GM12878 (cell line): Measurements from ENCODE around the gene CDK11A. TPM values are rescaled to one million over a fixed set of nuclear protein-coding genes. Genes with fewer than 3 reads are reported as not detected.
"Not testable (repeated sequence)": the region's sequence is repeated elsewhere in the genome, so short reads cannot be mapped to it uniquely, and the experiment has no call there.

Experiments
- ATAC-seq: fragments of 200-7000 bp; cut with Tn5 transposase; 3 replicates; pipeline ENCODE4 v1.9.1; 2020; ENCODE audit warnings: mild to moderate bottlenecking, moderate library complexity
- BruUV-seq: library from RNA; stranded (reverse); fragments of 400-500 nt; replicated peaks from 2 replicates; lab custom pipeline; 2021; lab: Mats Ljungman, UMichigan
- CTCF ChIA-PET: fragments of 300-600 bp; sonication (Branson Sonifier 250); formaldehyde crosslinking; extraction: SDS; loops from one replicate; lab custom pipeline; 2021; ENCODE audit warnings: inconsistent platforms; lab: Yijun Ruan, JAX
- POLR2A ChIA-PET: fragments of 350-600 bp; formaldehyde crosslinking; extraction: SDS; loops from one replicate; lab custom pipeline; 2021; ENCODE audit warnings: inconsistent platforms; lab: Charles Lee
- RAD21 ChIA-PET: fragments of 300-600 bp; sonication (Branson Sonifier 250); formaldehyde crosslinking; loops from one replicate; lab custom pipeline; 2023; ENCODE audit warnings: antibody characterized with exemption; ENCODE audit not compliant: unreplicated experiment; lab: Charles Lee
- SMC1A ChIA-PET: fragments of 300-600 bp; sonication (Branson Sonifier 250); formaldehyde crosslinking; loops from one replicate; lab custom pipeline; 2023; ENCODE audit not compliant: unreplicated experiment, uncharacterized antibody; lab: Charles Lee
- DNase-seq: peaks from one replicate; pipeline ENCODE4 v3.0.0-alpha.2; 2011; ENCODE audit warnings: low read depth, low spot score
- FAIRE-seq: peaks from 3 replicates; lab custom pipeline; 2011; peaks lifted over from hg19 to GRCh38; lab: Jason Lieb, UNC
- H2AFZ ChIP-seq: 2 replicates; pipeline ENCODE4 v1.6.0; 2011; ENCODE audit warnings: low read depth, low read length, control low read depth; ENCODE audit not compliant: control insufficient read depth
- H3K27ac ChIP-seq: 2 replicates; pipeline ENCODE4 v1.5.1; 2011; ENCODE audit warnings: control low read depth; ENCODE audit not compliant: control insufficient read depth, insufficient read depth
- H3K27me3 ChIP-seq, 2 experiments: replicated peaks in 1 of 2; 2 replicates each; pipeline versions ENCODE4 v1.6.0 to v1.6.1; 2011; ENCODE audit warnings: low read length in 1 of 2; ENCODE audit not compliant: control insufficient read depth in 2 of 2, insufficient read depth in 2 of 2
- H3K36me3 ChIP-seq, 2 experiments: 2 replicates each; pipeline ENCODE4 v1.5.1; 2011; ENCODE audit warnings: low read length in 1 of 2; ENCODE audit not compliant: control insufficient read depth in 2 of 2, insufficient read depth in 2 of 2
- H3K4me1 ChIP-seq: 2 replicates; pipeline ENCODE4 v1.6.1; 2011; ENCODE audit warnings: mild to moderate bottlenecking, low read length, moderate library complexity, mixed read lengths; ENCODE audit not compliant: control insufficient read depth, insufficient read depth
- H3K4me2 ChIP-seq: 2 replicates; pipeline ENCODE4 v1.6.0; 2011; ENCODE audit warnings: control low read depth; ENCODE audit not compliant: control insufficient read depth, insufficient read depth
- H3K4me3 ChIP-seq: fragments of 200-600 bp; sonication (generic); 2 replicates; pipeline ENCODE4 v1.5.1; 2016
- H3K79me2 ChIP-seq: 2 replicates; pipeline ENCODE4 v1.6.0; 2011; ENCODE audit warnings: low read length; ENCODE audit not compliant: control insufficient read depth, insufficient read depth
- H3K9ac ChIP-seq: 2 replicates; pipeline ENCODE4 v1.8.0; 2011; ENCODE audit warnings: low read length, control low read depth, mixed read lengths; ENCODE audit not compliant: control insufficient read depth, insufficient read depth
- H3K9me3 ChIP-seq: replicated peaks from 3 replicates; pipeline ENCODE4 v1.5.1; 2011; ENCODE audit warnings: mild to moderate bottlenecking, low read length; ENCODE audit not compliant: control insufficient read depth, insufficient read depth
- H4K20me1 ChIP-seq: 2 replicates; pipeline ENCODE4 v1.6.0; 2011; ENCODE audit not compliant: control insufficient read depth, insufficient read depth
- BCLAF1 ChIP-seq: fragments of 450-650 bp; IDR thresholded peaks from 2 replicates; pipeline ENCODE4 v1.6.1; 2017; ENCODE audit warnings: antibody characterized with exemption, mild to moderate bottlenecking, moderate library complexity
- CREB1 ChIP-seq: IDR thresholded peaks from 2 replicates; pipeline ENCODE4 v1.6.1; 2012; ENCODE audit warnings: low read depth, mild to moderate bottlenecking, inconsistent platforms
- HCFC1 ChIP-seq: fragments of 150-350 bp; IDR thresholded peaks from 2 replicates; pipeline ENCODE4 v1.6.1; 2014; ENCODE audit warnings: low read length
- POLR2A ChIP-seq: IDR thresholded peaks from 2 replicates; pipeline ENCODE4 v1.6.1; 2011; ENCODE audit warnings: low read depth, mild to moderate bottlenecking, low read length
- SREBF2 ChIP-seq: IDR thresholded peaks from 2 replicates; pipeline ENCODE4 v1.6.1; 2012; ENCODE audit warnings: mild to moderate bottlenecking, low read length
- TAF1 ChIP-seq: IDR thresholded peaks from 2 replicates; pipeline ENCODE4 v1.6.1; 2011; ENCODE audit warnings: mild to moderate bottlenecking, low read depth, low read length, borderline replicate concordance
- ZNF24 ChIP-seq: fragments of 450-650 bp; IDR thresholded peaks from 2 replicates; pipeline ENCODE4 v1.6.1; 2017; ENCODE audit warnings: antibody characterized with exemption, mild to moderate bottlenecking
- WGBS: methylation state at CpG from one replicate; pipeline ENCODE4 v1.1.6; 2016; ENCODE audit warnings: low lambda C conversion rate; ENCODE audit not compliant: insufficient replicate concordance, insufficient coverage; ENCODE audit errors: missing lambda C conversion rate; 5-methylcytosine and 5-hydroxymethylcytosine counted together
- in situ Hi-C: fragments of 300-500 bp; cut with MboI; formaldehyde crosslinking; loops from 9 replicates; pipeline ENCODE4 v1.14.3; 2018; ENCODE audit warnings: mixed read lengths
- intact Hi-C: fragments of 100-400 bp; cut with micrococcal nuclease; formaldehyde crosslinking; loops from one replicate; pipeline ENCODE4 v1.14.2; 2022; ENCODE audit not compliant: unreplicated experiment
- polyA plus RNA-seq, 11 experiments: library from polyadenylated mRNA; depleted of rRNA in 4 of 11; unstranded in 6 of 11; stranded (reverse) in 5 of 11; fragments of >200 nt; fragmentation: Nextera tagmentation in 4 of 11; fragmentation: Illumina TruSeq in 1 of 11; extraction: Ambion mirVana in 4 of 11; extraction: Trizol in 1 of 11; gene quantifications; 1 replicate in 1 of 11; 2 replicates in 10 of 11; pipeline versions ENCODE4 v1.2.1 to v1.2.3, GENCODE V29; 2011 to 2016; ENCODE audit warnings: inconsistent platforms in 2 of 11, missing spikeins in 2 of 11, low read depth in 1 of 11
- total RNA-seq, 4 experiments: library from RNA; depleted of rRNA in 3 of 4; stranded (reverse); fragments of >200 nt in 3 of 4; fragmentation: Illumina TruSeq in 1 of 4; extraction: Trizol in 1 of 4; gene quantifications; 2 replicates each; pipeline versions ENCODE4 v1.2.1 to v1.2.3, GENCODE V29; 2013 to 2021

The CDK11A gene
- total and polyA plus RNA-seq, 10 of the 15 experiments (the other 5 are each of a cell fraction or from before 2014, with no cell fraction given), result 5.1 to 46.0 (median 25.9) TPM

GRCh38 chr1:1692714-1693647, 31.2 kb downstream of the CDK11A start, which contains the start of gene SLC35E2B (continued):
- TF ChIP-seq BCLAF1, result peak; percentile 88
- TF ChIP-seq POLR2A, result 0 out of 2 replicates have a peak, but pooled peaks have one; percentile 29
- TF ChIP-seq HCFC1, result 0 out of 2 replicates have a peak, but pooled peaks have one; percentile 20
- peak; percentile 33; the same call in 1 of the 2 replicates for TF ChIP-seq CREB1

- H2AFZ ChIP-seq, H3K4me1 ChIP-seq, FAIRE-seq, intact Hi-C loops: not testable (repeated sequence)
- TF ChIP-seq ZNF24, result peak; percentile 71
- TF ChIP-seq TAF1, result 0 out of 2 replicates have a peak, but pooled peaks have one; percentile 18
- TF ChIP-seq SREBF2, result peak; percentile 55
- 0 out of 2 replicates have a peak, but pooled peaks have one; percentile 22 for TF ChIP-seq POLR2A
- TF ChIP-seq, all 136 proteins: peak for 4; not testable (repeated sequence) for 132
- CTCF ChIA-PET, H3K27me3 ChIP-seq, POLR2A ChIA-PET, DNase-seq, H3K4me2 ChIP-seq, H3K36me3 ChIP-seq, BruUV-seq, SMC1A ChIA-PET, RAD21 ChIA-PET, H3K79me2 ChIP-seq, in situ Hi-C loops, H3K9me3 ChIP-seq, H4K20me1 ChIP-seq: not testable (repeated sequence)
- 1% methylated on average over 30 of the region's 45 CpGs for WGBS
- ATAC-seq, result peak; percentile 84
- peak overlapping the region; percentile 67; the same call in 1 of the 2 replicates for H3K9ac ChIP-seq
- H3K27ac ChIP-seq, result peak overlapping the region; percentile 78
- H3K4me3 ChIP-seq, result peak overlapping the region; percentile 60
Measured at GRCh38 chr1:1692324-1692713, 31.8 kb downstream of the CDK11A start.

GRCh38 chr1:1691443-1691842, 32.7 kb downstream of the CDK11A start:
- 0 out of 2 replicates have a peak overlapping the region, but pooled peaks have one; percentile 33 for H3K4me2 ChIP-seq
- RAD21 ChIA-PET, intact Hi-C loops, FAIRE-seq, DNase-seq, BruUV-seq, H2AFZ ChIP-seq, H3K9me3 ChIP-seq, in situ Hi-C loops, SMC1A ChIA-PET, CTCF ChIA-PET, H3K4me1 ChIP-seq, H3K27me3 ChIP-seq, POLR2A ChIA-PET, H3K9ac ChIP-seq, H4K20me1 ChIP-seq, H3K36me3 ChIP-seq: not testable (repeated sequence)
- peak overlapping the region; percentile 47; the same call in 1 of the 2 replicates for H3K4me3 ChIP-seq
- ATAC-seq, result peak; percentile 15
- H3K79me2 ChIP-seq, result peaks cover 11% of the 10 kb centered on the region
- peak overlapping the region; percentile 39; the same call in 1 of the 2 replicates for H3K27ac ChIP-seq
- WGBS, result 0% methylated on average over 2 of the region's 16 CpGs
